Epithelial cell of esophagus (primary cell): ENCODE data around the gene MAD1L1.
A peak's percentile ranks its signal among the peaks of the same experiment; 100 is the strongest.

Experiments
- DNase-seq: peaks from one replicate; pipeline ENCODE4 v3.0.0; 2010; ENCODE audit warnings: low read depth
- H3K4me3 ChIP-seq: 2 replicates; pipeline ENCODE4 v1.5.1; 2011; ENCODE audit warnings: mild to moderate bottlenecking, low read length, control low read depth
- TF ChIP-seq, protein P1 (sequence below): IDR thresholded peaks from 2 replicates; pipeline ENCODE4 v1.5.1; 2011; ENCODE audit warnings: low read depth, mild to moderate bottlenecking, low read length, control low read depth, inconsistent platforms; ENCODE audit not compliant: insufficient read depth; ENCODE audit errors: missing control alignments

MAD1L1 gene

DNA sequence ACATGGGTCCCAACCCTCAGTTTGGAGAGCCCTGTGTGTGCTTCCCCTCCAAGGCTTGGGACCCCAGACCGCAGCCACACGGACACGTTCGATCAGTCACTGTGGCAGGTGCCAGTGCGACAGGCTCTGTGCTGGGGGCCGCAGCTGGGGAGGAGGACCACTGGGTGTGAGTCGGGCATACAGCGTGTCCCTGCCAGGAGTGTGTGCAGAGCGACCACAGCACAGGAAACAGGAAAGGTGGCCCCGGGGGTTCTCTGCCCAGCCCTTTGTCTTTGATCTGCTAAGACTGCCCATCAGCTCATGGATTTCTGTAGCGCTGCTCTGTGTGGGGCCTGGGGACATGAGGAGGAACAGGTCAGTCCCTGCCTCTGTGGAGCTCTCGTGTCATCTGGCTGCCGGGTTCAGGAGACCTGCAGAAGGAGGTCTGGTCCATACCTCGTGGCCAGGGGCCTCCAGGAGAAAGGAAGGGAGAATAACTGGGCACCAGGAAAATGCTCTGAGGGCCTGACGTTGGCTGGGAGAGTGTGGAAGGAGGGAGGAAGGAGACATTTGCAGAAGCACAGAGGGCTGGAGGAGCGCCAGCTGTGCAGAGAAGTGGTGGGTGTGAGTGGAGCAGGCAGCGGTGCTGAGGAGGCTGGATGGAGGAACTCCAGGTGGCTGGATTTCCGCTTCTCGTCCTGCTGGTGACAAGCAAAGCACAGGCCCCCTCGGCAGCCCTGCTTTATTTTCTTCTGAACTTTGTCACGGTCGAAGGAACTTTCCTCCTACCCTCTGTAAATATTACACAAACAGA, 13.3 kb upstream of the MAD1L1 start:
- no peak for DNase-seq
- no peak overlapping the region for H3K4me3 ChIP-seq
- TF ChIP-seq, protein P1, sequence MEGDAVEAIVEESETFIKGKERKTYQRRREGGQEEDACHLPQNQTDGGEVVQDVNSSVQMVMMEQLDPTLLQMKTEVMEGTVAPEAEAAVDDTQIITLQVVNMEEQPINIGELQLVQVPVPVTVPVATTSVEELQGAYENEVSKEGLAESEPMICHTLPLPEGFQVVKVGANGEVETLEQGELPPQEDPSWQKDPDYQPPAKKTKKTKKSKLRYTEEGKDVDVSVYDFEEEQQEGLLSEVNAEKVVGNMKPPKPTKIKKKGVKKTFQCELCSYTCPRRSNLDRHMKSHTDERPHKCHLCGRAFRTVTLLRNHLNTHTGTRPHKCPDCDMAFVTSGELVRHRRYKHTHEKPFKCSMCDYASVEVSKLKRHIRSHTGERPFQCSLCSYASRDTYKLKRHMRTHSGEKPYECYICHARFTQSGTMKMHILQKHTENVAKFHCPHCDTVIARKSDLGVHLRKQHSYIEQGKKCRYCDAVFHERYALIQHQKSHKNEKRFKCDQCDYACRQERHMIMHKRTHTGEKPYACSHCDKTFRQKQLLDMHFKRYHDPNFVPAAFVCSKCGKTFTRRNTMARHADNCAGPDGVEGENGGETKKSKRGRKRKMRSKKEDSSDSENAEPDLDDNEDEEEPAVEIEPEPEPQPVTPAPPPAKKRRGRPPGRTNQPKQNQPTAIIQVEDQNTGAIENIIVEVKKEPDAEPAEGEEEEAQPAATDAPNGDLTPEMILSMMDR: no peak

DNA sequence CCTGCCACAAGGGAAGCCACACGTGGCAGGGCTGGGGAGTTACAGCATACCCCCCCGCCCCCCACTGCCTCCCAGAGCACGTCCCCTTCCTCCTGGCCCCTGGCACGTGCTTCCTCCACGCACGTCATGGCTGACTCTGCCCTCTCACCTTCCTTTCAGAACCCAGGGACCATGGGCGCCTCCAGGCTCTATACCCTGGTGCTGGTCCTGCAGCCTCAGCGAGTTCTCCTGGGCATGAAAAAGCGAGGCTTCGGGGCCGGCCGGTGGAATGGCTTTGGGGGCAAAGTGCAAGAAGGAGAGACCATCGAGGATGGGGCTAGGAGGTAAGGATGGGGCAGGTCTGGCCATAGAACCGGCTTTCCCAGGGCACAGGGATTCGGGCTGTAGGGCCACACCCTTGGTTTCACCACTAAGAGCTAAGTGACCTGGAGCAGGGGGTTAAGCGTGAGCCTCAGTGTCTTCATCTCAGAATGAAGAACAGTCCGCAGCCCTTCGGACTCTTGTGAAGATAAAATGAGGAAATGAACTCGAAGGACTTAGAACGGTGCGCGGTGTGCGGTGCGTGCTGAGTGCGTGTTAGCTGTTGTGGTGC, 11.8 kb upstream of the MAD1L1 start:
- no peak overlapping the region for H3K4me3 ChIP-seq
- no peak for DNase-seq
- TF ChIP-seq, protein P1: no peak

DNA sequence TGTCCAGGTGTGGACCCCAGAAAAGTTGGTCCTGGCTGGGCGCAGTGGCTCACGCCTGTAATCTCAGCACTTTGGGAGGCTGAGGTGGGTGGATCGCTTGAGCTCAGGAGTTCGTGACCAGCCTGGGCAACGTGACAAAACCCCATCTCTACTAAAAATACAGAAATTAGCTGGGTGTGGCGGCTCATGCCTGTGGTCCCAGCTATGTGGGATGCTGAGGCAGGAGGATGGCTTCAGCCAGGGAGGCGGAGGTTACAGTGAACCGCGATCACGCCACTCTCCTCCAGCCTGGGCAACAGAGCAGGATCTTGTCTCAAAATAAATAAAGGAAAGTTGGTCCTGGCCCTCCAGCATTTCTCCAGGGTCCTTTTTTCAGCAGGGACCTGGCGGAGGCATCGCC, 10.7 kb upstream of the MAD1L1 start:
- TF ChIP-seq, protein P1: no peak
- H3K4me3 ChIP-seq: no peak overlapping the region
- DNase-seq: no peak

DNA sequence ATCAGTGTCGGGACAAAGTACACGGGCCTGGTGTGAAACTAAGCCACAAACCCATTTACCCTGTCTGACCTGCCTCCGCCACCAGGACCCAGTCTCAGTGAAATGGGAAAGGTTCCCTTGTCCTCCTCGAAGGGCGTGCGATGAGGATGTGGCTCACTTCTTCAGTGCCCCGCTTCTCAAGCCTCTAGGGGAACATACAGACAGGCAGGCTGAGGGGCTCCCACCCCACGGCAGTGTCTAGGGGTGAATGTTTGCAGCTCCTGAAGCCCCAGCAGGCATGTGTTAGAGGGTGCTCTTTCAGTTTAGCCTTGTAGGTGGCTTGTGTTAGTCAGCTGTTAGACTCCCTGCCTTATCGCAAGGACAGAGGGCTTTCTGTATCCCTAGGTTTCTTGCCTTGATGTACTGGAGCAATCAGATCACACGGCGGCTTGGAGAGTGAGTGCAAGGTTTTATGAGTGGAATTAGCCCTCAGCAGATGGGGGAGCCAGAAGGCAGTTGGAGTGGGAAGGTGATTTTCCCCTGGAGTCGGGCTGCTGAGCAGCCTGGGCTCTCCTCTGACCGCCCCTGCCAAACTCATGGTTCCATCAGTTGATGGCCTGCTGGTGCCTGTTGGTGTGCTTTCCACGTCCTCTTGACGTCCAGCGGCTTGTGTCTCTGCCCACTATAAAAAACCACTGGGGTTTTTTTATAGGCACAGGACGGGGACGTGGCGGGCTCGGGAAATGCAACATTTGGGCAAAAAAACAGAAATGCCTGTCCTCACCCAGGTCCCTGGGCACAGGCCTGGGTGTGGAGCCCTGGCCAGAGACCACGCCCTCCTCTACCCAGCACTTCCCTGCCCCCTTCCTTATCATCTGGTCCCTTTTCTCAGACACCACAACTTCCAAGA, 10.0 kb upstream of the MAD1L1 start:
- TF ChIP-seq, protein P1: peak; percentile 30
- no peak for DNase-seq
- peak overlapping the region; percentile 86 for H3K4me3 ChIP-seq

DNA sequence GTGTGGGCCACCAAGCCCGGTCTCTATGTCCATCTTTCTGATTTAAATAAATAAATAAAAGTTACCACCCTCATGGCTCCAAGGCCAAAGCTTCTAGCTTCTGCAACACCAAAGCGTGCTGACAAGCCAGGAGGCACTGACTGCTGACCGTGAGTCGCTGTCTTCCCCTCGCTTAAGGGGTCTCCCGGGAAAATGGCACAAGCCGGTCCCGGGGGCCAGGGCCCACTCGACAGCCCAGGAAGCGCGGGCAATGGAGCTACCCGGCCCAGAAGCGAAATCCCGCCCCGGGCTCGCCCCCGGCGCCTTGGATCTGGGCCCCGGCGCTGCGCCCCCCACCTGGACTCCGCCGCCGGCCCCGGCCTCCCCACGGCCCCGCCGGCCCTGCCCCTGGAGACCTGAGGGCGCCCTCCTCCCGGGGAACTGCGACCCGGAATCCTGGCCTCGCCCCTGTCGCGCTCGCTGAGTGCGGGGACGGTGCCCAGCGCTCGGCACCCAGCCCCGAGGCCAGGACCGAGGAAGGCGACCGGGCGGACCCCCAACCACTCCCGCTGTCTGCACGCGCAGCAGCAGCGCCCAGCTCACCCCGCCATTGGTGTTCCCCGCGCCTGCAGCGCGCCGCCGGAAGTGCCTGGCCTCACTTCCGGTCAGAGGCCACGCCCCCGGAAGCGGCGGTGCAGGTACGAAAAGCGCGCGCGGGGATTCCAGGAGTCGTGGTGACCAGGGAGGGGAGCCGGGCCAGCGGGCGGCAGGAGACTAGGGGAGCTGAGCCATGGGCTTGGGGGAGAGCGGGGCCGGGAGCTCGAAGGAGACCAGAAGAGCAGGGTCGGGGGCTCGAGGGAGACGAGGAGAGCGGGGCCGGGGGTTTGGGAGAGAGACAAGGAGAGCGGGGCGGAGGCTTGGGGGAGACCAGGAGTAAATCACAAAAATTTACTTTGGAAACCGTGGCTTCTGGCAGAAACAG, 9.1 kb upstream of the MAD1L1 start, which contains the start of the genes MRM2 and NUDT1:
Gene MRM2, minus strand, starts transcription at position 626 of the 961 bp plus-strand sequence. Its CDS starts 36 bp downstream, at position 590.
Gene NUDT1, plus strand, starts transcription at position 647 of the 961 bp plus-strand sequence. CDS start 2,349 bp downstream, outside the sequence.
- H3K4me3 ChIP-seq: peak within 1 kb of the TSS; percentile 86
- DNase-seq: peak; percentile 80
- TF ChIP-seq, protein P1: no peak

DNA sequence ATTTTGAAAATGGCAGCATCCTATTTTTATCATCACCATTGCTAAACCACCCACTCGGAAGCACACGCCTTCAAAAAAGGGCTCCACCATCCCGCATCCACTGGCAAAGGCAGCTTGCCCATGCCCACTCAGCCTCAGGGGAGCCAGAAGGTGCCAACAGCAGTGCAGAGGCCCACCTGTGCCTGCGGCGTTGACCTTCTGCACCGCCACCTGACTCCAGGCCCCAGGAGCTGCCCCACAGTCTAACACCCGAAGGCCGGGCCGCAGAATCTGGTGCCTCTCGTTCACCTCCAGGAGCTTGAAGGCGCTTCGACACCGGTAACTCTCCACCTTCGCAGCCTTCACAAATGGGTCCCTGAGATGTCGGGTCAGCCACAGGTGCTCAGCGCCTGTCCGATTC, 6.5 kb upstream of the MAD1L1 start:
- no peak for DNase-seq
- TF ChIP-seq, protein P1: no peak

More for the DNA sequence above, 6.5 kb upstream of the MAD1L1 start:
- no peak overlapping the region for H3K4me3 ChIP-seq
